ENCODE measurements around the gene ZIK1.

- no peak for TF ChIP-seq CTCF (IDR thresholded peaks at IDR 0.05; ENCODE audit: low read length)
- TF ChIP-seq EZH2 (IDR thresholded peaks at IDR 0.05; ENCODE audit: borderline replicate concordance, low read length), result no peak
Observed at GRCh38 chr19:57632987-57633831, 49.3 kb downstream of the ZIK1 start, which contains the start of gene ZNF211.

Data from OCI-LY1 (cell line).